ENCODE data around the gene ZBTB9. TPM values are rescaled to one million over a fixed set of nuclear protein-coding genes. Genes with fewer than 3 reads are reported as not detected.

The ZBTB9 gene
- total and polyA plus RNA-seq, 2 experiments from 2014 or later: 5.0 to 5.1 TPM

GRCh38 chr6:33410711-33411631, 43.4 kb upstream of the ZBTB9 start, which contains the start of gene PHF1:
TSS of gene PHF1 (plus strand) at chr6:33411014. CDS start at chr6:33412264, 1,250 bp downstream.
- DNase-seq (ENCODE audit: low spot score): peak; percentile 91
- H4K20me1 ChIP-seq (ENCODE audit: insufficient read depth, poor library complexity, severe bottlenecking): no peaks in the 10 kb centered on the region
- H3K36me3 ChIP-seq (replicated peaks; ENCODE audit: insufficient read depth, low read depth): no peaks in the 10 kb centered on the region
- peaks cover 31% of the 10 kb centered on the region for H3K79me2 ChIP-seq
- H2AFZ ChIP-seq: peak within 1 kb of the TSS; percentile 54
- H3K27ac ChIP-seq: peak within 1 kb of the TSS; percentile 93
- H3K27me3 ChIP-seq: no peaks in the 10 kb centered on the region
- H3K4me3 ChIP-seq: peak within 1 kb of the TSS; percentile 99
- H3K4me1 ChIP-seq (ENCODE audit: insufficient read depth): peaks cover 10% of the 10 kb centered on the region
- no peaks in the 10 kb centered on the region for H3K9me2 ChIP-seq (replicated peaks; ENCODE audit: insufficient read depth)
- TF ChIP-seq CTCF (IDR thresholded peaks at IDR 0.05; ENCODE audit: poor library complexity) (peak; percentile 25), EZH2 (IDR thresholded peaks at IDR 0.05; ENCODE audit: borderline replicate concordance) (no peak)
- WGBS (ENCODE audit: low lambda C conversion rate, missing lambda C conversion rate): 0% methylated on average over 19 of the region's 67 CpGs
- peak within 1 kb of the TSS; percentile 96 for H3K4me2 ChIP-seq
- H3K9me3 ChIP-seq (ENCODE audit: low read depth): no peaks in the 10 kb centered on the region

- 68% methylated on average over 6 of the region's 6 CpGs for WGBS (ENCODE audit: low lambda C conversion rate, missing lambda C conversion rate)
- peak overlapping the region; percentile 51 for H2AFZ ChIP-seq
Measured at GRCh38 chr6:33411632-33412005, 42.8 kb upstream of the ZBTB9 start.

GRCh38 chr6:33412140-33413009, 42.0 kb upstream of the ZBTB9 start:
- H3K36me3 ChIP-seq (replicated peaks; ENCODE audit: insufficient read depth, low read depth): no peaks in the 10 kb centered on the region
- no peaks in the 10 kb centered on the region for H3K9me3 ChIP-seq (ENCODE audit: low read depth)
- no peak for DNase-seq (ENCODE audit: low spot score)
- no peaks in the 10 kb centered on the region for H3K9me2 ChIP-seq (replicated peaks; ENCODE audit: insufficient read depth)
- H3K4me3 ChIP-seq: no peak overlapping the region
- peaks cover 21% of the 10 kb centered on the region for H3K4me1 ChIP-seq (ENCODE audit: insufficient read depth)
- WGBS (ENCODE audit: low lambda C conversion rate, missing lambda C conversion rate): 92% methylated on average over 10 of the region's 10 CpGs
- no peak for TF ChIP-seq EZH2phosphoT487 (IDR thresholded peaks at IDR 0.05; ENCODE audit: low read depth, severe bottlenecking, unreplicated experiment)
- TF ChIP-seq EZH2 (IDR thresholded peaks at IDR 0.05; ENCODE audit: borderline replicate concordance): no peak
- H3K79me2 ChIP-seq: peaks cover 45% of the 10 kb centered on the region
- peak overlapping the region; percentile 96 for H3K4me2 ChIP-seq
- H4K20me1 ChIP-seq (ENCODE audit: insufficient read depth, poor library complexity, severe bottlenecking): peaks cover 3% of the 10 kb centered on the region
- H2AFZ ChIP-seq: no peak overlapping the region
- no peaks in the 10 kb centered on the region for H3K27me3 ChIP-seq
- H3K27ac ChIP-seq: no peak overlapping the region

More at GRCh38 chr6:33411632-33412005, 42.8 kb upstream of the ZBTB9 start:
- Histone ChIP-seq H3K36me3 (replicated peaks; ENCODE audit: insufficient read depth, low read depth) (no peaks in the 10 kb centered on the region), H3K27ac (peak overlapping the region; percentile 93), H3K9me2 (replicated peaks; ENCODE audit: insufficient read depth) (no peaks in the 10 kb centered on the region), H4K20me1 (ENCODE audit: insufficient read depth, poor library complexity, severe bottlenecking) (peaks cover under 1% of the 10 kb centered on the region), H3K4me2 (peak overlapping the region; percentile 96), H3K4me1 (ENCODE audit: insufficient read depth) (peaks cover 17% of the 10 kb centered on the region), H3K9me3 (ENCODE audit: low read depth) (no peaks in the 10 kb centered on the region), H3K27me3 (no peaks in the 10 kb centered on the region), H3K79me2 (peaks cover 37% of the 10 kb centered on the region), H3K4me3 (peak overlapping the region; percentile 99)
- DNase-seq (ENCODE audit: low spot score): no peak
- TF ChIP-seq EZH2 (IDR thresholded peaks at IDR 0.05; ENCODE audit: borderline replicate concordance): no peak
- no peak for TF ChIP-seq CTCF (IDR thresholded peaks at IDR 0.05; ENCODE audit: poor library complexity)
- no peak for TF ChIP-seq EZH2phosphoT487 (IDR thresholded peaks at IDR 0.05; ENCODE audit: low read depth, severe bottlenecking, unreplicated experiment)
